Measurements from ENCODE around the gene ZNF117. TPM values are rescaled to one million over a fixed set of nuclear protein-coding genes. Genes with fewer than 3 reads are reported as not detected.
"Not testable (repeated sequence)": the region's sequence is repeated elsewhere in the genome, so short reads cannot be mapped to it uniquely, and the experiment has no call there.

Gene ZNF117
- polyA plus RNA-seq (2012; ENCODE audit: insufficient read depth, insufficient read length, low read depth) = 0.63 TPM

DNA sequence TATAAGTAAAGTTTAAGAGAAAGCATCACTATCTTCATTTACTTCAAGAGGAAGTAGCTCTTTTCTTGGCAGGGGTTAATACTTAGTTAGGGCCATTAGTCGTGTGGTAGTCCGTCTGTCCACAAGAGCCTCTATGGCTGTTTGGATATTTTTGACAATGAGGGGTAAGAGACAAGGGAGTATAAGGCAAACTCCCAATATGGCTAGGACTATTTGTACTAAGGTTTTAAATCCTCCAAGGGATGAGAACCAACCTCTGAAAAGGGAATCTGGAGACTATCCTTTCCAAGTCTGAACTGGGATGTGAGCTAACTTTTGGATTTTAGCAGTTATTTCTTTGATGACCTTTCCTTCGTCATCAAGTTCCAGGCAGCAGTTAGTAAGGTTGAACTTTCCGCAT, at the start of gene ZNF117:
ZNF117 (minus strand) TSS at position 101 of the 400 bp plus-strand sequence.
- no peaks in the 10 kb centered on the region for H3K27me3 ChIP-seq
- no peaks in the 10 kb centered on the region for H3K4me1 ChIP-seq
- DNase-seq = no peak
- H3K9me3 ChIP-seq = no peaks in the 10 kb centered on the region
- no peak within 1 kb of the TSS for H3K4me3 ChIP-seq (ENCODE audit: low read depth, low read length)
- TF ChIP-seq CTCF (IDR thresholded peaks at IDR 0.05; ENCODE audit: low read depth, low read length) = no peak
- H3K36me3 ChIP-seq = no peaks in the 10 kb centered on the region

- not testable (repeated sequence) for H3K27me3 ChIP-seq, H3K9me3 ChIP-seq, H3K4me1 ChIP-seq, H3K36me3 ChIP-seq
- H3K4me3 ChIP-seq (ENCODE audit: low read depth, low read length) = peak overlapping the region; percentile 77
- peak; percentile 28 for DNase-seq
Measured at GRCh38 chr7:65038767-65039166, 47.9 kb upstream of the ZNF117 start.

- Histone ChIP-seq H3K9me3 (no peaks in the 10 kb centered on the region), H3K27me3 (no peaks in the 10 kb centered on the region), H3K4me3 (ENCODE audit: low read depth, low read length) (peak overlapping the region; percentile 66), H3K4me1 (no peaks in the 10 kb centered on the region), H3K36me3 (no peaks in the 10 kb centered on the region)
- peak; percentile 18 for TF ChIP-seq CTCF (IDR thresholded peaks at IDR 0.05; ENCODE audit: low read depth, low read length)
- peak; percentile 95 for DNase-seq
Measured at GRCh38 chr7:65037740-65038688, 47.2 kb upstream of the ZNF117 start.

DNA sequence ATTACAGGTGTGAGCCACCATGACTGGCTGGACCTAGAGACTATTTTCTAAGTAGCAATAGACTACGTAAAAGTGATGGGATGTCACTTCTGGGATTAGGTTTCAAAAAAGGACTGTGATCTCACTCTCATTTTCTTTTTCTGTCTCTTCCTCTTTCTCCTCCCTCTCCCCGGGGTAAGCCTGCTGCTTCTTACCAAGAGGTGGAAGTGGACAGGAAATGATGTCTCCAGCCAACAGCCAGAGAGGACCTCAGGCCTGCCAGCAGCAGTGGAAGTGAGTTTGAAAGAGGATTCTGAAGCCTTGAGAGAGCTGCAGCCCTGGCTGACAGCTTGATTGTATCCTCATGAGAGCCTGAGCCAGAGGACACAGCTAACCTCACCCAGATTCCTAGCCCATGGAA, 45.7 kb upstream of the ZNF117 start:
- not testable (repeated sequence) for H3K4me1 ChIP-seq; H3K9me3 ChIP-seq; DNase-seq; H3K36me3 ChIP-seq; H3K4me3 ChIP-seq (ENCODE audit: low read depth, low read length); H3K27me3 ChIP-seq

DNA sequence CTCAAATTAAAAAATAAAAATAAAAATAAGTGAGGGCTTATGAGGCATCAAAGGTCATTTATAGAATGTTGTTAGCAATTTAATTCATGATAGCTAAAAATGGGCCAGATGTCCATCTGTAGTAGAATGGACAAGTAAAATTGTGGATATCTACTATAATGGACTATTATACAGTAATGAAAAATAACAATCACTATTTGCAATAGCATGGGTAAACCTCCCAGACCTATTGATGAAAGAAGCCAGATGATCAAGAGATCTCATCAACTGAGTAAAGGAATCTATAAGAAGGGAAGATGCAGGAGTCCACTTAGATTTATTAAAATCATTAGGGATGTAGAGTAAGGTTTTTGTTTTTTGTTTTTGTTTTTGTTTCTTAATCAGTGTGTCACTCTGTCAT, 44.6 kb upstream of the ZNF117 start:
- DNase-seq; H3K27me3 ChIP-seq; H3K36me3 ChIP-seq; H3K9me3 ChIP-seq; H3K4me1 ChIP-seq; H3K4me3 ChIP-seq (ENCODE audit: low read depth, low read length): not testable (repeated sequence)

GRCh38 chr7:65034120-65034782, 43.4 kb upstream of the ZNF117 start:
- H3K36me3 ChIP-seq; H3K4me3 ChIP-seq (ENCODE audit: low read depth, low read length); DNase-seq; H3K4me1 ChIP-seq; H3K9me3 ChIP-seq; H3K27me3 ChIP-seq: not testable (repeated sequence)

DNA sequence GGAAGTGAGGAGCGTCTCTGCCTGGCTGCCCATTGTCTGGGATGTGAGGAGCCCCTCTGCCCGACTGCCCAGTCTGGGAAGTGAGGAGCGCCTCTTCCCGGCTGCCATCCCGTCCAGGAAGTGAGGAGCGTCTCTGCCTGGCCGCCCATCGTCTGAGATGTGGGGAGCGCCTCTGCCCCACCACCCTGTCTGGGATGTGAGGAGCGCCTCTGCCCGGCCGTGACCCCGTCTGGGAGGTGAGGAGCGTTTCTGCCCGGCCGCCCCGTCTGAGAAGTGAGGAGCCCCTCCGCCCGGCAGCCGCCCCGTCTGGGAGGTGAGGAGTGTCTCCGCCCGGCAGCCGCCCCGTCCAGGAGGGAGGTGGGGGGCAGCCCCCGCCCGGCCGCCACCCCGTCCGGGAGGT, 42.6 kb upstream of the ZNF117 start:
- H3K27me3 ChIP-seq; DNase-seq; H3K36me3 ChIP-seq; H3K9me3 ChIP-seq; H3K4me3 ChIP-seq (ENCODE audit: low read depth, low read length); H3K4me1 ChIP-seq: not testable (repeated sequence)

DNA sequence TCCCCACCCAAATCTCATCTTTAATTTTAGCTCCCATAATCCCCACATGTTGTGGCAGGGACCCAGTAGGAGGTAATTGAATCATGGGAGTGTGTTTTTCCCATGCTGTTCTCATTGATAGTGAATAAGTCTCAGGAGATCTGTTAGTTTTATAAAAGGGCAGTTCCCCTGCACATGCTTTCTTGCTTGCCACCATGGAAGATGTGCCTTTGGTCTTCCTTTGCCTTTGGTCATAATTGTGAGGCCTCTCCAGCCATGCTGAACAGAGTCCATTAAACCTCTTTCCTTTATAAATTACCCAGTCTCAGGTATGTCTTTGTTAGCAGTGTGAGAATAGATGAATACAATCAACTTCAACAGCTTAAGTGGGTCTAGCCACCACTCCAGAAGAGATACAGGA, 34.2 kb upstream of the ZNF117 start:
- DNase-seq; H3K27me3 ChIP-seq; H3K4me1 ChIP-seq; H3K36me3 ChIP-seq; H3K9me3 ChIP-seq; H3K4me3 ChIP-seq (ENCODE audit: low read depth, low read length): not testable (repeated sequence)

- H3K36me3 ChIP-seq; H3K4me3 ChIP-seq (ENCODE audit: low read depth, low read length); H3K4me1 ChIP-seq; H3K9me3 ChIP-seq; H3K27me3 ChIP-seq; DNase-seq: not testable (repeated sequence)
Measured at GRCh38 chr7:65020978-65021377, 30.1 kb upstream of the ZNF117 start.

- not testable (repeated sequence) for DNase-seq; H3K4me1 ChIP-seq; H3K4me3 ChIP-seq (ENCODE audit: low read depth, low read length); H3K27me3 ChIP-seq; H3K9me3 ChIP-seq; H3K36me3 ChIP-seq
Measured at GRCh38 chr7:65009881-65010280, 19.0 kb upstream of the ZNF117 start.

- not testable (repeated sequence) for H3K9me3 ChIP-seq
Measured at GRCh38 chr7:65009394-65009793, 18.6 kb upstream of the ZNF117 start.

GRCh38 chr7:65007036-65007435, 16.2 kb upstream of the ZNF117 start:
- not testable (repeated sequence) for H3K4me1 ChIP-seq, DNase-seq, H3K27me3 ChIP-seq, H3K9me3 ChIP-seq, H3K36me3 ChIP-seq
- peak overlapping the region; percentile 82; the same call in 1 of the 2 replicates for H3K4me3 ChIP-seq (ENCODE audit: low read depth, low read length)

More at GRCh38 chr7:65009394-65009793, 18.6 kb upstream of the ZNF117 start:
- not testable (repeated sequence) for H3K4me1 ChIP-seq; DNase-seq; H3K36me3 ChIP-seq; H3K4me3 ChIP-seq (ENCODE audit: low read depth, low read length); H3K27me3 ChIP-seq

Data from BE2C (cell line).